GM06990 (cell line): ENCODE data around the gene CASP7.

Experiments used
- DNase-seq: peaks from one replicate; pipeline ENCODE4 v3.0.0-alpha.2; 2011; ENCODE audit not compliant: insufficient read length; ENCODE audit errors: extremely low read depth
- H3K27me3 ChIP-seq: replicated peaks from 2 replicates; pipeline ENCODE4 v1.6.0; 2011; ENCODE audit warnings: low read length; ENCODE audit not compliant: control insufficient read depth, insufficient read depth
- H3K36me3 ChIP-seq: 2 replicates; pipeline ENCODE4 v1.5.1; 2011; ENCODE audit warnings: low read length; ENCODE audit not compliant: control insufficient read depth, insufficient read depth
- H3K4me3 ChIP-seq: replicated peaks from 2 replicates; pipeline ENCODE4 v1.5.1; 2011; ENCODE audit warnings: low read depth, mild to moderate bottlenecking, control low read depth, low read length
- CTCF ChIP-seq: IDR thresholded peaks from 2 replicates; pipeline ENCODE4 v1.5.1; 2011; ENCODE audit warnings: low read length, control low read depth, mild to moderate bottlenecking, inconsistent platforms; ENCODE audit not compliant: insufficient read depth, poor library complexity, severe bottlenecking

The CASP7 gene

GRCh38 chr10:113775686-113776294 lies 96.1 kb downstream of the CASP7 start:
- no peak for DNase-seq
- H3K27me3 ChIP-seq = no peaks in the 10 kb centered on the region
- no peaks in the 10 kb centered on the region for H3K36me3 ChIP-seq

GRCh38 chr10:113776553-113776952 lies 96.8 kb downstream of the CASP7 start:
- no peak for TF ChIP-seq CTCF
- DNase-seq = no peak
- Histone ChIP-seq H3K4me3 (no peak overlapping the region), H3K27me3 (no peaks in the 10 kb centered on the region), H3K36me3 (no peaks in the 10 kb centered on the region)

More at GRCh38 chr10:113775686-113776294, 96.1 kb downstream of the CASP7 start:
- H3K4me3 ChIP-seq = no peak overlapping the region
- no peak for TF ChIP-seq CTCF
